OCI-LY1 (cell line): ENCODE measurements around the gene VPS45.
"Not testable (repeated sequence)": the region's sequence is repeated elsewhere in the genome, so short reads cannot be mapped to it uniquely, and the experiment has no call there.

Source experiments
- H2AFZ ChIP-seq: fragments of 200-600 bp; sonication (generic), shearing (Covaris generic); 2 replicates; pipeline ENCODE4 v1.6.0; 2014; ENCODE audit warnings: antibody characterized with exemption, mild to moderate bottlenecking, low read length
- H3F3A ChIP-seq: fragments of 200-600 bp; sonication (generic), shearing (Covaris generic); 2 replicates; pipeline ENCODE4 v1.6.0; 2014; ENCODE audit warnings: mild to moderate bottlenecking, antibody characterized with exemption, low read length, moderate library complexity; ENCODE audit not compliant: insufficient read depth
- H3K27ac ChIP-seq: fragments of 200-600 bp; sonication (generic); 2 replicates; pipeline ENCODE4 v1.5.1; 2014; ENCODE audit warnings: low read length, mixed run types, mild to moderate bottlenecking, low read depth; ENCODE audit not compliant: poor library complexity, severe bottlenecking
- H3K27me3 ChIP-seq: fragments of 200-600 bp; sonication (generic); 2 replicates; pipeline ENCODE4 v1.6.0; 2014; ENCODE audit warnings: antibody characterized with exemption, mild to moderate bottlenecking, low read length, moderate library complexity; ENCODE audit not compliant: insufficient read depth
- H3K36me3 ChIP-seq: fragments of 200-600 bp; sonication (generic); 2 replicates; pipeline ENCODE4 v1.6.1; 2014; ENCODE audit warnings: mild to moderate bottlenecking, antibody characterized with exemption, low read length, moderate library complexity, mixed read lengths; ENCODE audit not compliant: insufficient read depth
- H3K4me1 ChIP-seq: fragments of 200-600 bp; sonication (generic); 2 replicates; pipeline ENCODE4 v1.5.1; 2014; ENCODE audit warnings: mild to moderate bottlenecking, low read length, moderate library complexity; ENCODE audit not compliant: insufficient read depth, severe bottlenecking
- H3K4me2 ChIP-seq: fragments of 200-600 bp; sonication (generic), shearing (Covaris generic); 2 replicates; pipeline ENCODE4 v1.6.1; 2014; ENCODE audit warnings: low read length
- H3K4me3 ChIP-seq: fragments of 200-600 bp; sonication (generic); 2 replicates; pipeline ENCODE4 v1.5.1; 2014; ENCODE audit warnings: low read length, low read depth, mild to moderate bottlenecking, mixed read lengths; ENCODE audit not compliant: poor library complexity, severe bottlenecking
- H3K79me2 ChIP-seq: fragments of 200-600 bp; shearing (Covaris generic); 2 replicates; pipeline ENCODE4 v1.6.1; 2016; ENCODE audit warnings: mixed run types, low read length, mixed read lengths; ENCODE audit not compliant: insufficient read depth
- H3K9ac ChIP-seq: fragments of 200-600 bp; sonication (generic), shearing (Covaris generic); 2 replicates; pipeline ENCODE4 v1.6.1; 2014; ENCODE audit warnings: mild to moderate bottlenecking, low read length, mixed read lengths
- H3K9me2 ChIP-seq: fragments of 200-600 bp; sonication (generic), shearing (Covaris generic); 2 replicates; pipeline ENCODE4 v1.6.1; 2014; ENCODE audit warnings: low read depth, mild to moderate bottlenecking, low read length, mixed read lengths
- H3K9me3 ChIP-seq: fragments of 200-600 bp; shearing (Covaris generic); 2 replicates; pipeline ENCODE4 v1.6.1; 2014; ENCODE audit warnings: low read length, mixed read lengths
- H4K20me1 ChIP-seq: fragments of 200-600 bp; sonication (generic), shearing (Covaris generic); 2 replicates; pipeline ENCODE4 v1.6.0; 2016; ENCODE audit warnings: mild to moderate bottlenecking, low read length; ENCODE audit not compliant: insufficient read depth
- EZH2 ChIP-seq: fragments of 200-600 bp; sonication (generic), shearing (Covaris generic); IDR thresholded peaks from 2 replicates; pipeline ENCODE4 v1.8.0; 2017; ENCODE audit warnings: borderline replicate concordance, mixed run types, mild to moderate bottlenecking, antibody characterized with exemption, low read length, moderate library complexity, mixed read lengths
- TF ChIP-seq, protein P1 (sequence below): fragments of 200-600 bp; sonication (generic), shearing (Covaris generic); IDR thresholded peaks from 2 replicates; pipeline ENCODE4 v1.5.1; 2017; ENCODE audit warnings: mild to moderate bottlenecking, antibody characterized with exemption, low read length, moderate library complexity, mixed read lengths

Gene VPS45

DNA sequence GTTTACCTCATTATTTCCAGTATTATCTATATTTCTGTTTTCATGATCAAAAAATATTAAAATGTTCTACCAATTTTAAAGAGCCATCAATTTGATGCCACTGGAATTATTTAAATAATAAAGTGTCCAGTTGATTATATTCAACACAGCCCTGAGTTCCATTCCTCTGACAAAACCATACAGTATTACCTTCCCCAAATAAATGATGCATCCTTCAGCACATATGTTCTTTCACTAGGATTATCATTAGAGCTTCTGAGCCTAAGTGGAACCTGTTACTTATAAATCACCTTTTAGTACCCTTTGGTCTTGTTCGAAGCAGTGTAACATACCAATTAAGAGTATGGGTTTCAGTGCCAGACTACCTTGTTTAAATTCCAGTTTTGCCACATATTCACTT, 64.8 kb downstream of the VPS45 start:
- no peak overlapping the region for H3K4me2 ChIP-seq
- H3K9ac ChIP-seq: no peak overlapping the region
- H4K20me1 ChIP-seq: no peaks in the 10 kb centered on the region
- no peak overlapping the region for H3K27ac ChIP-seq
- no peak overlapping the region for H3K4me3 ChIP-seq
- H3K4me1 ChIP-seq: no peaks in the 10 kb centered on the region
- H3K79me2 ChIP-seq: no peaks in the 10 kb centered on the region
- H3K36me3 ChIP-seq: 0 out of 2 replicates have a peak, but pooled peaks cover 6% of the 10 kb centered on the region
- H3K9me3 ChIP-seq: no peaks in the 10 kb centered on the region
- TF ChIP-seq, protein P1, sequence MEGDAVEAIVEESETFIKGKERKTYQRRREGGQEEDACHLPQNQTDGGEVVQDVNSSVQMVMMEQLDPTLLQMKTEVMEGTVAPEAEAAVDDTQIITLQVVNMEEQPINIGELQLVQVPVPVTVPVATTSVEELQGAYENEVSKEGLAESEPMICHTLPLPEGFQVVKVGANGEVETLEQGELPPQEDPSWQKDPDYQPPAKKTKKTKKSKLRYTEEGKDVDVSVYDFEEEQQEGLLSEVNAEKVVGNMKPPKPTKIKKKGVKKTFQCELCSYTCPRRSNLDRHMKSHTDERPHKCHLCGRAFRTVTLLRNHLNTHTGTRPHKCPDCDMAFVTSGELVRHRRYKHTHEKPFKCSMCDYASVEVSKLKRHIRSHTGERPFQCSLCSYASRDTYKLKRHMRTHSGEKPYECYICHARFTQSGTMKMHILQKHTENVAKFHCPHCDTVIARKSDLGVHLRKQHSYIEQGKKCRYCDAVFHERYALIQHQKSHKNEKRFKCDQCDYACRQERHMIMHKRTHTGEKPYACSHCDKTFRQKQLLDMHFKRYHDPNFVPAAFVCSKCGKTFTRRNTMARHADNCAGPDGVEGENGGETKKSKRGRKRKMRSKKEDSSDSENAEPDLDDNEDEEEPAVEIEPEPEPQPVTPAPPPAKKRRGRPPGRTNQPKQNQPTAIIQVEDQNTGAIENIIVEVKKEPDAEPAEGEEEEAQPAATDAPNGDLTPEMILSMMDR: no peak
- no peak for TF ChIP-seq EZH2
- no peaks in the 10 kb centered on the region for H3K9me2 ChIP-seq
- H3K27me3 ChIP-seq: no peaks in the 10 kb centered on the region
- no peaks in the 10 kb centered on the region for H3F3A ChIP-seq
- no peak overlapping the region for H2AFZ ChIP-seq

DNA sequence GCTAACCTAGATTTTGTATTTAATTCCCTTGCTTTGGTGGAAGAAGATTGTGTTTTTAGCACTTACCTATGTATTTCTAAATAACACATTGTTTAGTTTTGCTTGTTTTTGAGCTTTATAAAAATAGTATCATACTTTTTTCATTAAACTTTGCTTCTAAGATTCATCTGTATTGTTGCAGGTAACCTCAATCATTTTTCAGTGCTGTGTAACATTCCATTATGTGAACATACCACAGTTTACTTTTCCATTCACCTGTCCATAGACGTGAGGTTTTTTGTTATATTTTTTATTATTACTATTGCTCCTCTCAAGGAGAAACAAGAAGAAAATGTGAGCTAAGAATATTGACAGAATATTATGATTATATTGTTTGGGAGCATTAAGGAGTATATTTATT, 67.0 kb downstream of the VPS45 start:
- no peak overlapping the region for H3K4me2 ChIP-seq
- no peaks in the 10 kb centered on the region for H3K9me3 ChIP-seq
- H3F3A ChIP-seq: no peaks in the 10 kb centered on the region
- no peaks in the 10 kb centered on the region for H4K20me1 ChIP-seq
- no peaks in the 10 kb centered on the region for H3K79me2 ChIP-seq
- H3K27me3 ChIP-seq: no peaks in the 10 kb centered on the region
- no peak for TF ChIP-seq EZH2
- TF ChIP-seq, protein P1: no peak
- H3K9ac ChIP-seq: no peak overlapping the region
- no peaks in the 10 kb centered on the region for H3K4me1 ChIP-seq
- H2AFZ ChIP-seq: no peak overlapping the region
- no peaks in the 10 kb centered on the region for H3K9me2 ChIP-seq
- no peak overlapping the region for H3K4me3 ChIP-seq
- 0 out of 2 replicates have a peak, but pooled peaks cover 6% of the 10 kb centered on the region for H3K36me3 ChIP-seq
- no peak overlapping the region for H3K27ac ChIP-seq

DNA sequence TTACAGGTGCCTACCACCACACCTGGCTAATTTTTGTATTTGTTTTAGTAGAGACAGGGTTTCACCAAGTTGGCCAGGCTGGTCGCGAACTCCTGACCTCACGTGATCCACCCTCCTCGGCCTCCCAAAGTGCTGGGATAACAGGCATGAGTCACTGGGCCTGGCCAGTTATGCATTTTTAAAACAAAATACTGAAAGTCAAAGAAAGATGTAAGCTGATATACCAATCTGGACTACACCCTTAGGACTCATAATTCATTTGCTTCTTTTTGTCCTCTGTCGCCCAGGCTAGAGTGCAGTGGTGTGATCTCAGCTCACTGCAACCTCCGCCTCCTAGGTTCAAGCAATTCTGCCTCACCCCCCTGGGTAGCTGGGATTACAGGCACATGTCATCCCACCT, 67.8 kb downstream of the VPS45 start:
- H2AFZ ChIP-seq, H3K4me1 ChIP-seq, H3K27me3 ChIP-seq, H3K9me3 ChIP-seq, H3K4me3 ChIP-seq, H4K20me1 ChIP-seq, H3K9me2 ChIP-seq, H3K36me3 ChIP-seq, H3K9ac ChIP-seq, H3K27ac ChIP-seq, H3F3A ChIP-seq, H3K79me2 ChIP-seq, H3K4me2 ChIP-seq: not testable (repeated sequence)

DNA sequence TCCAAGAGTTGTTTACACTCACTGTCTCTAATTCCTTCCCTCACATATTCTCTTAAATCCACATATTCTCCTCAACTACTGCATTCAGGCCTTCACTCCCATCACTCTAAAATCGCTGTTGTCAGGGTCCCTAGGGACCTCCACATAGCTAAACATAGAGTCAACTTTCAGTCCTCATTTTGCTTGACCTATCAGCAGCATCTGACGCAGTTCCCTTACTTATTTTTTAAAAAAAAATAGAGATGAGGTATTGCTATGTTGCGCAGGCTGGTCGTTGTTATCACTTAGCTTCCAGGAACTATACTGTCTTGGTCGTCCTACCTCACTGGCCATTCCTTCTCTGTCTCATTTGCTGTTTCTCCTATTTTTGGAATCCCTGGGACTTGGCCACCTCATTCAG, 70.5 kb downstream of the VPS45 start:
- Histone ChIP-seq H3K27ac (no peak overlapping the region), H3K79me2 (no peaks in the 10 kb centered on the region), H3K4me3 (no peak overlapping the region), H3K9me3 (no peaks in the 10 kb centered on the region), H3K27me3 (no peaks in the 10 kb centered on the region), H3K9me2 (no peaks in the 10 kb centered on the region), H3K4me2 (no peak overlapping the region), H3K4me1 (no peaks in the 10 kb centered on the region), H3K36me3 (0 out of 2 replicates have a peak, but pooled peaks cover 6% of the 10 kb centered on the region), H3K9ac (no peak overlapping the region), H3F3A (no peaks in the 10 kb centered on the region), H4K20me1 (no peaks in the 10 kb centered on the region), H2AFZ (no peak overlapping the region)
- TF ChIP-seq, protein P1: no peak
- TF ChIP-seq EZH2: no peak
